ENCODE data around the gene USHBP1. TPM values are rescaled to one million over a fixed set of nuclear protein-coding genes. Genes with fewer than 3 reads are reported as not detected.

USHBP1 gene
- total RNA-seq, 4 donors from 2014 or later: 2.4 to 43.3 (median 5.8) TPM

- no peak for ATAC-seq (ENCODE audit: low FRiP score)
- TF ChIP-seq CTCF (IDR thresholded peaks at IDR 0.05): no peak
- no peak for DNase-seq (ENCODE audit: low spot score)
Measured at GRCh38 chr19:17229890-17230289, 34.7 kb downstream of the USHBP1 start.

GRCh38 chr19:17227798-17228367 lies 36.7 kb downstream of the USHBP1 start:
- no peak for TF ChIP-seq CTCF (IDR thresholded peaks at IDR 0.05)
- no peak for ATAC-seq (ENCODE audit: low FRiP score)
- no peak for DNase-seq (ENCODE audit: low spot score)

- peak; percentile 96 for DNase-seq (ENCODE audit: low spot score)
- no peak for TF ChIP-seq CTCF (IDR thresholded peaks at IDR 0.05)
- peak; percentile 98 for ATAC-seq (ENCODE audit: low FRiP score)
Measured at GRCh38 chr19:17226002-17226933, 38.3 kb downstream of the USHBP1 start, which contains the start of gene OCEL1. OCEL1 (plus strand) TSS chr19:17226226; CDS start chr19:17226248, 22 bp downstream.

GRCh38 chr19:17225053-17225452 lies 39.5 kb downstream of the USHBP1 start:
- no peak for ATAC-seq (ENCODE audit: low FRiP score)
- TF ChIP-seq CTCF (IDR thresholded peaks at IDR 0.05): no peak
- no peak for DNase-seq (ENCODE audit: low spot score)

- DNase-seq (ENCODE audit: low spot score) (no peak), ATAC-seq (ENCODE audit: low FRiP score) (peak; percentile 41)
- no peak for TF ChIP-seq CTCF (IDR thresholded peaks at IDR 0.05)
Measured at GRCh38 chr19:17220207-17220758, 44.3 kb downstream of the USHBP1 start.

- ATAC-seq (ENCODE audit: low FRiP score) (no peak), DNase-seq (ENCODE audit: low spot score) (no peak)
- TF ChIP-seq CTCF (IDR thresholded peaks at IDR 0.05): no peak
Measured at GRCh38 chr19:17219286-17219685, 45.3 kb downstream of the USHBP1 start.
